Kasumi-1 (cell line): ENCODE data around the gene ITGB7.

Source experiments
- DNase-seq, 2 experiments: peaks; one replicate each; lab custom pipeline; 2025; lab: John Stamatoyannopoulos, UW

Gene ITGB7

DNA sequence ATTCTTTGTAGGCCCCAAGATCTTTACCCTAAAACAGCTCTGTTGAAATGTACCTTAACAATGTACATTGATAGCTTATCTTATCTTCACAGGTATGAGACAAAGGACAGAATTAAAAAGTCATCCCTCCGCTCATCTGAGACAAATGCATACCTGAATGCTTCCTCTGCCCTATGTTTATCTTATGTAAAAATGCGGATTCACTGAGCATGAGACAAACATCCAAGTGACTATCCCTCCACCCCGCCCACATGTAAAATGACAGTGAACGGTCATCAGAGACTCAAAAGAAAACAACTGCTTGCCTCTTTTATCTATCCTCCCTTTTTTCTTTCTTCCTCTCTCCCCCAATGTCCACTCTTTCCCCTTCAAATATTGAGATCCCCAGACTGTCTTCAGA is 63.7 kb downstream of the ITGB7 start:
- no peak for DNase-seq
